COLO668 (cell line): ENCODE results near the gene ENPP5.
"Not testable (repeated sequence)": the region's sequence is repeated elsewhere in the genome, so short reads cannot be mapped to it uniquely, and the experiment has no call there.

ENCODE experiments used
- DNase-seq: peaks from one replicate; lab custom pipeline; 2025; ENCODE audit not compliant: unreplicated experiment; lab: John Stamatoyannopoulos, UW

The ENPP5 gene

GRCh38 chr6:46175976-46176375 lies 5.2 kb upstream of the ENPP5 start:
- DNase-seq, result no peak

GRCh38 chr6:46175446-46175845 lies 4.7 kb upstream of the ENPP5 start:
- DNase-seq, result no peak

GRCh38 chr6:46174904-46175303 lies 4.1 kb upstream of the ENPP5 start:
- DNase-seq, result no peak

GRCh38 chr6:46172176-46172575 lies 1.4 kb upstream of the ENPP5 start:
- no peak for DNase-seq

DNA sequence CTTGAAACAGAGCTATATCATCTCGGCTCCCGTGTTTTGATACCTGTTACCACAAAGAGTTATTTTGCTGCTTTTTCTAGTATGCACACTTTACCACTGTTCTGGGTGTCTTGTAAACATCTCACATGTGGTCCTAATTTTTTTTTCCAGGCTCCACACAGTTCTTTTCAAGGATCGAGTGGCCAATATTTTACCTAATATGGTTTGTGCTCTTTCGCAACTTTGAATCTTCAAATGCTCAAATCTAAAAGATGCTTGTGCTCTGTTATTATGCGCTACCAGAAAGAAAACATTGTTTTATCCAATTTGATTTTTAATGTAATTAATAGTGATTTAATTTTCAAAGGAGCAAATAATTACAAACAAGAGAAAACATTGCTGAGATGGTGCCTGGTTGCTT lies 10.7 kb downstream of the ENPP5 start:
- no peak for DNase-seq

GRCh38 chr6:46159229-46159628 lies 11.6 kb downstream of the ENPP5 start:
- no peak for DNase-seq

GRCh38 chr6:46156701-46157100 lies 14.1 kb downstream of the ENPP5 start:
- no peak for DNase-seq

GRCh38 chr6:46149066-46149465 lies 21.7 kb downstream of the ENPP5 start:
- not testable (repeated sequence) for DNase-seq

GRCh38 chr6:46144270-46144669 lies 26.5 kb downstream of the ENPP5 start:
- DNase-seq, result no peak

DNA sequence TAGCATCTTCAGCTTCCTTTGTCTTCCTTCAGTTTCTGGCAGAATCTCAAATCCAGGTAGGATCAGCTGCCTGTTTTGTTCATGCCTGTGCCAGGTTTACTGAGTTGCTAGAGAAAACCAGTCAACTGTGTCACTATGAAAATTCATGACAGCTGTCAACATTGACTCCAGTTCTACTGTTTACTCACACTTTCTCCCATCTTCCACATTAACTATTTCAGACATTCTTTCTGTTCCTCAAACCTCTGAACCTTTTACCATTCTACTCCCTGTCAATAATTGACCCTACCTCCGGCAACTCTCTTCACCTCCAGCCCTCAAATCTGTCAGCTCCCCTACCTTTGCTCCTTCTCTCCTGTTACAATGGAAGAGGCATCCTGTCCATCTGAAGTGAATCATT lies 32.5 kb downstream of the ENPP5 start:
- DNase-seq, result peak; percentile 8

DNA sequence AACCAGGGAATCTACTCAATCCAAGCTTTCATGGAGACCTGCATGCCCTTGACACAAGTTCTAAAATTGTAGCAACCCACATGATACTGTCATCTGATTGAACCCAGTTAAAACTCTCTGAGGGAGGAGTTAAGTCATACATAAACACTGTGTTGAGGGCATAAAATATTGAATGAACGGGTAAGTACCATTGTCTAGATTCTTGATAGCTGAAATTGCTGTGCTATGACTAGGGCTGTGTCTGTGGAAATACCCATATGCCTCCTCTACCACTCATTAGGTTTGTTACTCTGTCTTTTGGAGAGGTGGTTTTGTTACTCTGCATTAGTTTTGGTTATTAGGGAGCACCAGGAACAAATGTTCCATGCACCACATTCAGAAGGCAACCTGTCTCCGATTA lies 33.4 kb downstream of the ENPP5 start:
- no peak for DNase-seq

DNA sequence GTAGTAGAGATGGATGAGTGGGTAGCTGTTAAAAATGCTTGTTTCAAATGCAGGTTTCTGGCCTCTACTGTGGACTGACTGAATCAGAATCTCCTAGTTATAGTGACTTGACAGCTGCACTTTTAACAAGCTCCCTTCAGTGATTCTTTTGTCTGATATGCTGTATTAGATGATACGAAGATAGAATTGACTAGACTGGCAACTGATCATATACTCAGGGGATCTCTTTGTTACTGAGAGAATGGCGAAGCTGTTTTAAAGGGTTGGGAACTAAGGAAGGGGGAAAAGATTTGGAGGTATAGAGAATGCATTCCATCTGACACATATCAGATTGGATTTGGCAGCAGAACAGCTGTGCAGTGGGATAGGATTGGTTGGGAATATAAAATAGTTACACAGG lies 33.9 kb downstream of the ENPP5 start:
- no peak for DNase-seq

DNA sequence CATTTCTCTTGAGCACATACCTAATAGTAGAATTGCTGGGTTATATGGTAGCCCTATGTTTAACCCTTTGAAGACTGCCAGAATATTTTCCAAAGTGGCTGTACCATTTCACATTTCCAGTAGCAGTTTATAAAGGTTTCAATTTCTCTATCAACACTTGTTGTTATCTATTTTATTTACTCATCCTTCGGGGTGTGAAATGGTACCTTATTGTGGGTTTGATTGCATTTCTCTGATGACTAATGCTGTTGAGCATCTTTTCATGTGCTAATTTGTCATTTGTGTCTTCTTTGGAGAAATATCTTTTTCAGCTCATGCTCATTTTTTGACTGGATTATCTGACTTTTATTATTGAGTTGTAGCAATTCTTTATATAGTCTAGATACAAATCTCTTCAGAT lies 35.6 kb downstream of the ENPP5 start:
- no peak for DNase-seq

DNA sequence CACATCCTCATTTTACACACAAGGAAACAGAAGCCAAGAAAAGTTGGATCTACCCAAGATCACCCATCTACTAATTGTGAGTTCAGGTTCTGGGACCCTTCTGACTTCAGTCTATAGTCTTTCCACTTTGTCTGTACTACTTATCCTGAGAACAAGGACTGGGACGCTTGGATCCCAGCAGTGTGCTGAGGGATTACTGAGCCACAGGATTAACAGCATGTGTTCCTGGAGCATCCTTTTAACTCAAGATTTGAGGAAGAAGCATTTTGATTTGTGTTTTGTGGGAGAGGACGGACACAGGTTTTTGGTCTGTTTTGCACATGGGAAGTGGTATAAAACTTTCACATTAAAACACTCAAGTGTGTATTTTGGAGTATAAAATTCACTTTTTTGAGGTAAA lies 36.6 kb downstream of the ENPP5 start:
- no peak for DNase-seq

GRCh38 chr6:46131291-46131690 lies 39.5 kb downstream of the ENPP5 start:
- not testable (repeated sequence) for DNase-seq

GRCh38 chr6:46130666-46131065 lies 40.1 kb downstream of the ENPP5 start:
- DNase-seq, result no peak

DNA sequence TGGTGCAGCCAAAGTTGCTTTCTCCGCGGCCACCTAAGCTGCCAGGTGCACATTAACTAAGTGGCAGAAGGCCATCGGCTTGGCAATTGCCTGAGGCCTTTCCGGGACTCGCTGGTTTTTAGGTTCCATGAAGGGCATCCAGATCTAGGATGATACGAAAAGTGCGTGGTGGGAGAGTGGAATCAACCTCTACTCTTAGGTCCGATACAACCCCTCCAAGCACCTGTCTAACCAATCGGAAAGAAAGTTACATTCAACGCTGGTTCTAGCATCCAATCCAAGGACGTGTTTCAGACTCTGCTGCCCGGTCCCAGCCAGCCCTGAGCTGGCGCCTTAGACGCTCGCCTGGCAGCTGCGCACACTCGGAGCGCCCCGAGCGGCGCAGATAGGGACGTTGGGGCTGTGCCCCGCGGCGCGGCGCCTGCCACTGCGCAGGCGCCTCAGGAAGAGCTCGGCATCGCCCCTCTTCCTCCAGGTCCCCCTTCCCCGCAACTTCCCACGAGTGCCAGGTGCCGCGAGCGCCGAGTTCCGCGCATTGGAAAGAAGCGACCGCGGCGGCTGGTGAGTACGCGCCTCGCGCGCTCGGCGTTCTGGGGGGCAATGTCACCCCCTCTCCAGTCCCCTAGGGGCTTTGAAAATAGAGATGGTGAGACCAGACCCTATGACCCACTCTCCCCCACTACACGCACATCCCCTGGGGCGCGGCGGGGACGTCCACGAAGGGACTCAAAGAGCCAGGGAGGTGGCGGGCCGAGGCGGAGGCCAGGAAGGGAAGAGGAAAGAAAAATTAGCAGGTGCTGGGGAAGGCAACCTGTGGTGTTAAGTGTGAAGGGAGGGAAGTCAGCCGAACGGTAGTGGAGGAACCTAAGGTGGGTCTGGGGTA lies 40.9 kb downstream of the ENPP5 start, which contains the start of gene ENPP4:
ENPP4 (plus strand) TSS at position 361 of the 883 bp plus-strand sequence. CDS start 9,595 bp downstream, outside the sequence.
- DNase-seq, result peak; percentile 92

DNA sequence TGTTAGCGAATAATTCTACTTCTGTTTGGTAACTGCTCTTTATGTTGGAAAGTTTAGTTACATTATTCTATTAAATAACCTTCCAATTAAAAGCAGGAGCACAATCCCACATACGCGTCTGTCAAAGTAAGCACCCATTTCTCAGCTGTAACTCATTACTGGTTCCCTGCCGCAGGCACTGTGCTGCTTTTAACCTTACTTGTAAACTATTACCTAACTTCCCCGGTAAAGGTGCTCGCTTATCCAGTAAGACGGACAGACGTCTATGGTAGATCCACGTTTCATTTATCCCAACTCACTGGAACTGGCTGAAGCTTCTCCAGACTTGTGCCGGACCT lies 41.5 kb downstream of the ENPP5 start:
- peak; percentile 45 for DNase-seq

DNA sequence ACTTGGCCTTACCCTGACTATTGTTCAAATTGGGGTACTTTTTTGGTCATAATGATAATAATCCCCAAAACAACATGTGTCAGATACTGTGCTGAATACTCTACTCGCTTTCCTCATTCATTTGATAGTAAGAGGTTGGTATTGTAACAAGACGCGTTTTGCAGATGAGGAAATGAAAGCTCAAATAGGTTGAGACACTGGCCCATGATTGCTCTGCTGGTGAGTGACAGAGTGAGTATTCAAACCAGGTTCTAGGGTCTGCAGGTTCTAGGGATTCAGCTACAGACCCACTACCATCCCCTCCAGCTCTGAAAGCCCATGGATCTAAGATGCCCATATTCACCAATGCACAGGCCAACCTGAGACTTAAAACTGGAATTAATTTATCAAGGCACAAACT lies 42.3 kb downstream of the ENPP5 start:
- peak; percentile 2 for DNase-seq

GRCh38 chr6:46119679-46120078 lies 51.1 kb downstream of the ENPP5 start:
- DNase-seq, result not testable (repeated sequence)

DNA sequence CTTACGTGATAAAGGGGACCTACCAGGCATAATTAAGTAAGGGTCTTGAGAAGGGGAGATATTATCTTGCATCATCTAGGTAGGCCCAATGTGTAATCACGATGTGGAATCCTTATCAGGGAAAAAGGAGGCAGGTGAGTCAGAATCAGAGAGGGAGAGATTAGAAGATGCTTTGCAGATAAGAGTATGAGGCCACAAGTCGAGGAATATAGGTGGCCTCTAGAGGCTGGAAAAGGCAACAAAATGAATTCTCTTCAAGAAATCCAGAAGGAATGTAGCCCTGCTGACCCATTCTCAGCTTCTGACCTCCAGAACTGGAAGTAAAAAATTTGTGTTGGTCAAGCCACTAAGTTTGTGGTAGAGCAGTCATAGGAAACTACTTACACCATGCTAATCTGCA lies 51.9 kb downstream of the ENPP5 start:
- DNase-seq, result no peak

DNA sequence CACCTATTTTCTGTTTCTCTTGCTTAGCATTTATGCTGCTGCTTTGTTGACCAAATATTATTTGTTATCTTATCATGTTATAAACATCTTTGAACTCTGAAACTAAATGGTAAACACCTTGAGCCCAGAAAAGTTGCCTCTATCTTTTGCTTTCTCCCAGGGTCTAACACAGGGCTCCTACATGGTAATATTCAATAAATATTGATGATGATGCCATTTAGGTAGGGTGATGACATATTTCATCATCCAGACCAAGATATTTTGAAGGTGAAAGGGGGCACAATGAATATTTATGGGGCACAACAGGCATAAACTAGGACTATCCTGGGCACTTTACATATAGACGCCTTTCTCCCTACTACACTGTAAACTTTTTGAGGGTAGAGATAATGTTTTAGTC lies 52.6 kb downstream of the ENPP5 start:
- no peak for DNase-seq

DNA sequence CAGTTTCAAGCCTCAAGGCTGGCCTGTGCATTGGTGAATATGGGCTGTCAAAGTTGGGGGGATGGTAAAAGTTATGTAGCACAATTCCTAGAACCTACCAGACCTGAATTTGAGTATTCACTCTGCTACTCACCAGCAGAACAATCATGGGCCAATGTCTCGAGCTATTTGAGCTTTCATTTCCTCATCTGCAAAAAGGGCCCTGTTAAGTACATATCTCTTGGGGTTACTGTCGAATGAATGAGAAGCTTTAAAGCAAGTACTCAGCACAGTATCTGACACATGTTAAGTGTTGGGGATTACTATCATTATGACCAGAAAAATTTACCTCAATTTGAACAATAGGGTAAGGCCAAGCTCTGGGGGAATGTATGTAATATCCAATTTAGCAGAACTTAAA lies 54.5 kb downstream of the ENPP5 start:
- no peak for DNase-seq
